MCF 10A (cell line): ENCODE results near the gene LARP1. TPM values are rescaled to one million over a fixed set of nuclear protein-coding genes. Genes with fewer than 3 reads are reported as not detected.

Experiments used
- BruUV-seq: library from RNA; stranded (reverse); fragments of 400-500 nt; replicated peaks from 2 replicates; lab custom pipeline; 2021; lab: Mats Ljungman, UMichigan
- CTCF ChIA-PET: fragments of 300-600 bp; sonication (Branson Sonifier 250); formaldehyde crosslinking; extraction: SDS; loops from one replicate; lab custom pipeline; 2021; ENCODE audit warnings: antibody characterized with exemption, inconsistent platforms; lab: Yijun Ruan, JAX
- POLR2A ChIA-PET: fragments of 300-600, 350-650 bp; sonication (Branson Sonifier 250); formaldehyde crosslinking; extraction: SDS; loops from one replicate; lab custom pipeline; 2020; ENCODE audit warnings: antibody characterized with exemption, inconsistent platforms; lab: Yijun Ruan, JAX
- DNase-seq: peaks from one replicate; pipeline ENCODE4 v3.0.0-alpha.2; 2018; ENCODE audit not compliant: unreplicated experiment
- H3K27ac Mint-ChIP-seq: one replicate; pipeline ENCODE4 v1.8.0; 2022; ENCODE audit warnings: mild to moderate bottlenecking, low read depth, mixed read lengths; ENCODE audit not compliant: unreplicated experiment
- H3K27me3 Mint-ChIP-seq: one replicate; pipeline ENCODE4 v1.8.0; 2022; ENCODE audit warnings: mixed read lengths; ENCODE audit not compliant: insufficient read depth, unreplicated experiment
- H3K36me3 Mint-ChIP-seq: one replicate; pipeline ENCODE4 v1.8.0; 2022; ENCODE audit warnings: mild to moderate bottlenecking, moderate library complexity, mixed read lengths; ENCODE audit not compliant: insufficient read depth, unreplicated experiment
- H3K4me1 Mint-ChIP-seq: one replicate; pipeline ENCODE4 v1.8.0; 2022; ENCODE audit warnings: mixed read lengths; ENCODE audit not compliant: insufficient read depth, unreplicated experiment
- H3K4me3 Mint-ChIP-seq: one replicate; pipeline ENCODE4 v1.8.0; 2022; ENCODE audit warnings: mild to moderate bottlenecking, moderate library complexity, mixed read lengths; ENCODE audit not compliant: unreplicated experiment
- H3K9me3 Mint-ChIP-seq: one replicate; pipeline ENCODE4 v1.8.0; 2022; ENCODE audit warnings: mixed read lengths; ENCODE audit not compliant: unreplicated experiment
- CTCF ChIP-seq: fragments of 200-600 bp; IDR thresholded peaks from one replicate; pipeline ENCODE4 v1.8.0; 2022; ENCODE audit warnings: antibody characterized with exemption, mild to moderate bottlenecking; ENCODE audit not compliant: unreplicated experiment
- intact Hi-C: fragments of 100-400 bp; cut with micrococcal nuclease; formaldehyde crosslinking; loops from 2 replicates; pipeline ENCODE4 v1.14.1; 2022
- total RNA-seq: library from RNA; stranded (reverse); gene quantifications from 2 replicates; pipeline ENCODE4 v1.2.3, GENCODE V29; 2022

Gene LARP1
- total RNA-seq, 1 experiment from 2014 or later: 340 TPM

DNA sequence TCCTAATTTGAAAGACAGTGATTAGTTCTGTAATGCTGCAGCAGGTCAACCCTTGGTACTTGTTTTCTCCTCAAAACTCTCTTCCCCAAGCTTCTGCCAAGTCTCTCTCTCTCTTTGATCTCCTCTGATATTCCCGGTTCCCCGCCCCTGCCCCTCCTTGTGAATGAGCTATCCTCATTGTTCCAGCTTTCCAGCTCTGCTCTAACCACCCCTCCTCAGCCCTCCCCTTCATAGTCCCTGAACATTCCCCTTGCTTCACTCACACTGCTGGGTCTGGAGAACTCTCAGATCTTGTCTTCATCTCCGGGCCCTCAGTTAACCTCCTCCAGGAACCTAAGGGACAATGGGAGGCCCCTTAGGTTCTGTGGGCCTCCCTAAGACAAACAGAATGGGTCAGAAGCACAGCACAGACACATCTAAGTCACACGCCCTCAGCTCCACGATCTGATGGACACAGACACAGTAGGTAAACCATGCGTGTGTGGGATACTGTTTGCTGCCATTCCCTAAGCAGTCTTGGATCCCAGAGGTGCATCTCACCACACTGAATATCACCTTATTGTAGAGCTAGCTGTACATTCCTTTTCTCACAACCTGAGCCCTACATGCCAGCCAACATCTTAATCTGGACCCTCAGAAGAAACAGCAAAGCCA is 17.4 kb upstream of the LARP1 start:
- BruUV-seq: no TSS peak
- H3K9me3 Mint-ChIP-seq: no peaks in the 10 kb centered on the region
- H3K36me3 Mint-ChIP-seq: no peaks in the 10 kb centered on the region
- CTCF ChIA-PET: interaction anchor here (0.6 to 1.4 kb wide), 3 partner anchors 27 to 88 kb away, joined by 3 to 5 read pairs (median 5); no protein-coding TSS in a partner anchor
- H3K27me3 Mint-ChIP-seq: no peaks in the 10 kb centered on the region
- no peak overlapping the region for H3K27ac Mint-ChIP-seq
- no peak overlapping the region for H3K4me3 Mint-ChIP-seq
- no peak for TF ChIP-seq CTCF
- H3K4me1 Mint-ChIP-seq: no peaks in the 10 kb centered on the region
- POLR2A ChIA-PET: interaction anchor here (1.3 kb wide), 1 partner anchor 55 kb away, joined by 3 read pairs; no protein-coding TSS in a partner anchor
- intact Hi-C loops: no loop called here
- DNase-seq: no peak

GRCh38 chr5:154740483-154740882 is 14.7 kb upstream of the LARP1 start:
- ChIA-PET POLR2A (interaction anchor here (0.9 to 2.5 kb wide), 3 partner anchors 9 to 18 kb away, joined by 3 to 14 read pairs (median 3); no protein-coding TSS in a partner anchor), CTCF (interaction anchor here (0.6 to 1.8 kb wide), 3 partner anchors 10 to 87 kb away, joined by 3 to 5 read pairs (median 3); no protein-coding TSS in a partner anchor)
- TF ChIP-seq CTCF: no peak
- Mint-ChIP-seq H3K9me3 (no peaks in the 10 kb centered on the region), H3K27ac (no peak overlapping the region), H3K4me1 (no peaks in the 10 kb centered on the region), H3K27me3 (no peaks in the 10 kb centered on the region), H3K36me3 (peaks cover 4% of the 10 kb centered on the region), H3K4me3 (no peak overlapping the region)
- intact Hi-C loops: no loop called here
- peak; percentile 39 for DNase-seq
- BruUV-seq: no TSS peak

- H3K27ac Mint-ChIP-seq: no peak overlapping the region
- POLR2A ChIA-PET: interaction anchor here (0.7 to 2.5 kb wide), 4 partner anchors 8 to 32 kb away, joined by 3 to 14 read pairs (median 3); no protein-coding TSS in a partner anchor
- intact Hi-C loops: no loop called here
- no peak for DNase-seq
- CTCF ChIA-PET: interaction anchor here (1.0 to 1.8 kb wide), 3 partner anchors 10 to 101 kb away, joined by 3 to 5 read pairs (median 4); no protein-coding TSS in a partner anchor
- no peaks in the 10 kb centered on the region for H3K4me1 Mint-ChIP-seq
- H3K4me3 Mint-ChIP-seq: no peak overlapping the region
- TF ChIP-seq CTCF: no peak
- no TSS peak for BruUV-seq
- H3K27me3 Mint-ChIP-seq: no peaks in the 10 kb centered on the region
- peaks cover 4% of the 10 kb centered on the region for H3K36me3 Mint-ChIP-seq
- H3K9me3 Mint-ChIP-seq: no peaks in the 10 kb centered on the region
Measured at GRCh38 chr5:154740957-154741356, 14.2 kb upstream of the LARP1 start.

- no peak for DNase-seq
- H3K9me3 Mint-ChIP-seq: no peaks in the 10 kb centered on the region
- TF ChIP-seq CTCF: no peak
- BruUV-seq: no TSS peak
- no peaks in the 10 kb centered on the region for H3K27me3 Mint-ChIP-seq
- CTCF ChIA-PET: interaction anchor here (0.6 to 1.8 kb wide), 4 partner anchors 10 to 102 kb away, joined by 3 to 5 read pairs (median 4); no protein-coding TSS in a partner anchor
- H3K4me3 Mint-ChIP-seq: no peak overlapping the region
- H3K4me1 Mint-ChIP-seq: no peaks in the 10 kb centered on the region
- H3K36me3 Mint-ChIP-seq: peaks cover 4% of the 10 kb centered on the region
- H3K27ac Mint-ChIP-seq: no peak overlapping the region
- intact Hi-C loops: no loop called here
- POLR2A ChIA-PET: interaction anchor here (0.6 to 2.5 kb wide), 5 partner anchors 8 to 91 kb away, joined by 3 to 14 read pairs (median 3); no protein-coding TSS in a partner anchor
Measured at GRCh38 chr5:154741415-154741814, 13.8 kb upstream of the LARP1 start.
